Hepatocyte (in vitro differentiated cells): ENCODE results near the gene EGR2.

Experiments used
- CTCF ChIP-seq: fragments of 200-600 bp; sonication (generic); IDR thresholded peaks from 2 replicates; pipeline ENCODE4 v1.5.1; 2016; ENCODE audit warnings: antibody characterized with exemption, mild to moderate bottlenecking; ENCODE audit not compliant: poor library complexity
- EZH2phosphoT487 ChIP-seq: fragments of 200-600 bp; sonication (generic); IDR thresholded peaks from one replicate; pipeline ENCODE4 v1.6.1; 2018; ENCODE audit warnings: antibody characterized with exemption, mild to moderate bottlenecking, low read depth, moderate library complexity; ENCODE audit not compliant: unreplicated experiment, severe bottlenecking

GRCh38 chr10:62819141-62819920, 3.2 kb upstream of the EGR2 start:
- no peak for TF ChIP-seq CTCF
- no peak for TF ChIP-seq EZH2phosphoT487
